ENCODE measurements around the gene GPR173.

- TF ChIP-seq, protein P1, sequence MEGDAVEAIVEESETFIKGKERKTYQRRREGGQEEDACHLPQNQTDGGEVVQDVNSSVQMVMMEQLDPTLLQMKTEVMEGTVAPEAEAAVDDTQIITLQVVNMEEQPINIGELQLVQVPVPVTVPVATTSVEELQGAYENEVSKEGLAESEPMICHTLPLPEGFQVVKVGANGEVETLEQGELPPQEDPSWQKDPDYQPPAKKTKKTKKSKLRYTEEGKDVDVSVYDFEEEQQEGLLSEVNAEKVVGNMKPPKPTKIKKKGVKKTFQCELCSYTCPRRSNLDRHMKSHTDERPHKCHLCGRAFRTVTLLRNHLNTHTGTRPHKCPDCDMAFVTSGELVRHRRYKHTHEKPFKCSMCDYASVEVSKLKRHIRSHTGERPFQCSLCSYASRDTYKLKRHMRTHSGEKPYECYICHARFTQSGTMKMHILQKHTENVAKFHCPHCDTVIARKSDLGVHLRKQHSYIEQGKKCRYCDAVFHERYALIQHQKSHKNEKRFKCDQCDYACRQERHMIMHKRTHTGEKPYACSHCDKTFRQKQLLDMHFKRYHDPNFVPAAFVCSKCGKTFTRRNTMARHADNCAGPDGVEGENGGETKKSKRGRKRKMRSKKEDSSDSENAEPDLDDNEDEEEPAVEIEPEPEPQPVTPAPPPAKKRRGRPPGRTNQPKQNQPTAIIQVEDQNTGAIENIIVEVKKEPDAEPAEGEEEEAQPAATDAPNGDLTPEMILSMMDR (IDR thresholded peaks at IDR 0.05), result no peak
- TF ChIP-seq POLR2A (IDR thresholded peaks at IDR 0.05), result no peak
Measured at GRCh38 chrX:53072418-53073114, 24.0 kb downstream of the GPR173 start.
